ENCODE measurements around the gene ASH1L.
A peak's percentile ranks its signal among the peaks of the same experiment; 100 is the strongest.
"Not testable (repeated sequence)": the region's sequence is repeated elsewhere in the genome, so short reads cannot be mapped to it uniquely, and the experiment has no call there.

The ASH1L gene

DNA sequence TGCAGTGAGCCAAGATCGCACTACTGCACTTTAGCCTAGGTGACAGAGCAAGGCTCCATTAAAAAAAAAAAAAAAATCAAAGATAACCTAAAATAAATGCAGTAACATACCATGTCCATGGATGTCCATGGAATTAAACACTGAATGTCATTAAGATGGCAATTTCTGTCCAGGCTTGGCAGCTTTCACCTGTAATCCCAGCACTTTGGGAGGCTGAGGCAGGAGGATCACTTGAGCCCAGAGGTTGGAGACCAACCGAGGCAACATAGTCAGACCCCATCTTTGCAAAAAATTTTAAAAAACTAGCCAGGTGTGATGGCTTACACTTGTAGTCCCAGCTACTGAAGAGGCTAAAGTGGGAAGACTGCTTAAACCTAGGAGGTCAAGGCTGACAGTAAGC is 141.8 kb downstream of the ASH1L start:
- Histone ChIP-seq H3K4me1 (ENCODE audit: control insufficient read depth, insufficient read depth, low read length) (no peaks in the 10 kb centered on the region), H3K27ac (ENCODE audit: extremely low read depth, low read depth, low read length) (no peak overlapping the region), H3K4me3 (ENCODE audit: low read depth, low read length) (no peak overlapping the region), H3K9me3 (ENCODE audit: control insufficient read depth, insufficient read depth, low read depth, low read length) (no peaks in the 10 kb centered on the region), H3K36me3 (ENCODE audit: control insufficient read depth in 2 of 2, insufficient read depth in 1 of 2, low read length in 2 of 2) (peaks cover 0 to 9% of the 10 kb centered on the region in 2 experiments; a peak in 1 of 3 replicates)
- no peak for TF ChIP-seq ZNF513 (tag by site-specific recombination; IDR thresholded peaks at IDR 0.05)
- TF ChIP-seq ZNF248 (tag by site-specific recombination; IDR thresholded peaks at IDR 0.05): peak; percentile 86; the same call in 1 of the 2 replicates
- POLR2A ChIA-PET: no interaction called here
- CTCF ChIA-PET: no interaction called here

GRCh38 chr1:155411840-155412239 is 150.8 kb downstream of the ASH1L start:
- CTCF ChIA-PET: interaction anchor here (0.7 kb wide), 1 partner anchor 721 kb away, joined by 3 read pairs; no protein-coding TSS in a partner anchor
- POLR2A ChIA-PET; H3K9me3 ChIP-seq (ENCODE audit: control insufficient read depth, insufficient read depth, low read depth, low read length); H3K4me1 ChIP-seq (ENCODE audit: control insufficient read depth, insufficient read depth, low read length); H3K27ac ChIP-seq (ENCODE audit: extremely low read depth, low read depth, low read length); H3K4me3 ChIP-seq (ENCODE audit: low read depth, low read length): not testable (repeated sequence)
- H3K36me3 ChIP-seq (ENCODE audit: control insufficient read depth in 2 of 2, insufficient read depth in 1 of 2, low read length in 2 of 2): peaks cover 24 to 27% of the 10 kb centered on the region in 2 experiments; a peak in 2 of 3 replicates
- 0 out of 2 replicates have a peak, but pooled peaks have one; percentile 37 for TF ChIP-seq ZFHX2 (tag by site-specific recombination; conservative IDR thresholded peaks at IDR 0.05)

DNA sequence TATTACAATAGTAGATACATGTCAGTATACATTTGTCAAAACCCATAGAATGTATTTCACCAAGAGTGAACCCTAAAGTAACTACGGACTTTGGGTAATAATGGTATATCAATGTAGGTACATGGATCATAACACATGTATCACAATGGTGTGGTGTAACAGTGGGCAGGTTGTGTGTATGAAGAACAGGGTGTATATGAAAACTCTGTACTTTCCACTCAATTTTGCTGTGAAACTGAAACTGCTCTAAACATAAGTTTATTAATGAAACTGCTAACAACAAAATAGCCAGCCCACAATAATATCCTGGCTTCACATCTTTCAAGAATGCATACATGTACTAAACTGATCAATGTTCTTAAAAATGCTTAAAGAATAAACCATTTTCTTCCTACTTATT is 151.7 kb downstream of the ASH1L start:
- POLR2A ChIA-PET: no interaction called here
- H3K36me3 ChIP-seq (ENCODE audit: control insufficient read depth in 2 of 2, insufficient read depth in 1 of 2, low read length in 2 of 2): peaks cover 26 to 27% of the 10 kb centered on the region in 2 experiments; a peak in 2 of 3 replicates
- H3K4me1 ChIP-seq (ENCODE audit: control insufficient read depth, insufficient read depth, low read length): no peaks in the 10 kb centered on the region
- CTCF ChIA-PET: interaction anchor here (0.6 kb wide), 1 partner anchor 1208 kb away, joined by 3 read pairs; the partner anchor contains the start of gene HAPLN2
- no peak overlapping the region for H3K4me3 ChIP-seq (ENCODE audit: low read depth, low read length)
- H3K9me3 ChIP-seq (ENCODE audit: control insufficient read depth, insufficient read depth, low read depth, low read length): no peaks in the 10 kb centered on the region
- no peak overlapping the region for H3K27ac ChIP-seq (ENCODE audit: extremely low read depth, low read depth, low read length)
- TF ChIP-seq ZNF423 (tag by site-specific recombination; IDR thresholded peaks at IDR 0.05): no peak
- TF ChIP-seq YY1 (tag by site-specific recombination; IDR thresholded peaks at IDR 0.05): no peak
- TF ChIP-seq ZNF837 (tag by site-specific recombination; IDR thresholded peaks at IDR 0.05): no peak
- TF ChIP-seq ZSCAN5A (tag by site-specific recombination; IDR thresholded peaks at IDR 0.05): no peak
- TF ChIP-seq ZNF335 (tag by site-specific recombination; conservative IDR thresholded peaks at IDR 0.05): no peak
- no peak for TF ChIP-seq GLIS2 (tag by site-specific recombination; IDR thresholded peaks at IDR 0.05)
- no peak for TF ChIP-seq ZNF530 (tag by site-specific recombination; IDR thresholded peaks at IDR 0.05; ENCODE audit: low read depth)
- TF ChIP-seq ZNF623 (tag by site-specific recombination; IDR thresholded peaks at IDR 0.05): no peak
- TF ChIP-seq ZNF354C (tag by site-specific recombination; IDR thresholded peaks at IDR 0.05; ENCODE audit: borderline replicate concordance, low read depth): no peak
- no peak for TF ChIP-seq ZNF654 (tag by site-specific recombination; IDR thresholded peaks at IDR 0.05; ENCODE audit: low read depth)
- no peak for TF ChIP-seq KLF16 (tag by site-specific recombination; IDR thresholded peaks at IDR 0.05)

DNA sequence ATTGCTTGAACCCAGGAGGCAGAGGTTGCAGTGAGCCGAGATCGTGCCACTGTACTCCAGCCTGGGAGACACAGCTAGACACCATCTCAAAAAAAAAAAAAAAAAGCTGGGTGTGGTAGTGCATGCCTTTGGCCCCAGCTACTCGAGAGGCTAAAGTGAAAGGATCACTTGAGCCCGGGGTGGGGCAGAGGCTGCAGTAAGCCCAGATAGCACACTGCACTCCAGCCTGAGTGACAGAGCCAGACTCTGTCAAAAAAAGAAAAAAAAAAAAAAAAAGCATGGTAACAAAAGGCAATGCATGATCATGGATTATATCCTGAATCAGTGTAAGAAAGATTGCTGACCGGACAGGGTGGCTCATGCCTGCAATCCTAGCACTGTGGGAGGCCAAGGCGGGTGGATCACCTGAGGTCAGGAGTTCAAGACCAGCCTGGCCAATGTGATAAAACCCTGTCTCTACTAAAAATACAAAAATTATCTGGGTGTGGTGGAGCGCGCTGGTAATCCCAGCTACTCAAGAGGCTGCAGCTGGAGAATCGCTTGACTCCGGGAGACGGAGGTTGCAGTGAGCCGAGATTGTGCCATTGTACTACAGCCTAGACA is 165.6 kb downstream of the ASH1L start:
- peaks cover 9 to 18% of the 10 kb centered on the region in 2 experiments; a peak in 2 of 3 replicates for H3K36me3 ChIP-seq (ENCODE audit: control insufficient read depth in 2 of 2, insufficient read depth in 1 of 2, low read length in 2 of 2)
- CTCF ChIA-PET: interaction anchor here (0.6 kb wide), 1 partner anchor 223 kb away, joined by 3 read pairs; no protein-coding TSS in a partner anchor
- no peaks in the 10 kb centered on the region for H3K4me1 ChIP-seq (ENCODE audit: control insufficient read depth, insufficient read depth, low read length)
- TF ChIP-seq ZNF114 (tag by site-specific recombination; IDR thresholded peaks at IDR 0.05) (no peak), KLF1 (tag by site-specific recombination; IDR thresholded peaks at IDR 0.05) (0 out of 2 replicates have a peak, but pooled peaks have one; percentile 21)
- no peaks in the 10 kb centered on the region for H3K9me3 ChIP-seq (ENCODE audit: control insufficient read depth, insufficient read depth, low read depth, low read length)
- POLR2A ChIA-PET: no interaction called here
- no peak overlapping the region for H3K4me3 ChIP-seq (ENCODE audit: low read depth, low read length)
- no peak overlapping the region for H3K27ac ChIP-seq (ENCODE audit: extremely low read depth, low read depth, low read length)
